Spinal cord (tissue), 10 donors: Measurements from ENCODE around the gene LMF2. TPM values are rescaled to one million over a fixed set of nuclear protein-coding genes. Genes with fewer than 3 reads are reported as not detected.

Source experiments
- DNase-seq, 6 donors: peaks; one replicate each; pipeline versions ENCODE4 v3.0.0 to v3.0.0-alpha.2; 2013 to 2015; ENCODE audit warnings: low spot score in 6 of 6, low read depth in 4 of 6
- H3K27ac ChIP-seq: one replicate; pipeline ENCODE4 v1.5.1; 2013; ENCODE audit warnings: low read depth, low read length, control low read depth
- H3K27me3 ChIP-seq: one replicate; pipeline ENCODE4 v1.6.1; 2013; ENCODE audit warnings: low read length; ENCODE audit not compliant: control insufficient read depth, insufficient read depth
- H3K36me3 ChIP-seq: one replicate; pipeline ENCODE4 v1.6.1; 2013; ENCODE audit warnings: low read length; ENCODE audit not compliant: control insufficient read depth, insufficient read depth
- H3K4me1 ChIP-seq: one replicate; pipeline ENCODE4 v1.6.1; 2013; ENCODE audit warnings: low read length; ENCODE audit not compliant: control insufficient read depth, insufficient read depth
- H3K4me3 ChIP-seq: one replicate; pipeline ENCODE4 v1.5.1; 2013; ENCODE audit warnings: low read depth, low read length, control low read depth
- H3K9me3 ChIP-seq: one replicate; pipeline ENCODE4 v1.6.1; 2013; ENCODE audit warnings: low read length; ENCODE audit not compliant: control insufficient read depth, insufficient read depth
- WGBS: methylation state at CpG from one replicate; pipeline ENCODE4 v1.1.5; 2013; ENCODE audit warnings: missing lambda C conversion rate; ENCODE audit not compliant: insufficient coverage; 5-methylcytosine and 5-hydroxymethylcytosine counted together
- polyA plus RNA-seq, 2 donors: library from polyadenylated mRNA; unstranded; fragments of 120-200 nt; gene quantifications; one replicate each; pipeline ENCODE4 v1.2.1, GENCODE V29; 2013; ENCODE audit not compliant: insufficient read length in 2 of 2
- total RNA-seq, 2 donors: library from RNA; depleted of rRNA in 1 of 2; stranded (reverse); fragments of 120-200 nt in 1 of 2; fragments of >200 nt in 1 of 2; gene quantifications; one replicate each; pipeline versions ENCODE4 v1.2.3 to v1.2.4, GENCODE V29; 2013 to 2014
- donor health status: healthy.

LMF2 gene
- total and polyA plus RNA-seq, 4 donors = 16.0 to 69.6 (median 50.4) TPM

DNA sequence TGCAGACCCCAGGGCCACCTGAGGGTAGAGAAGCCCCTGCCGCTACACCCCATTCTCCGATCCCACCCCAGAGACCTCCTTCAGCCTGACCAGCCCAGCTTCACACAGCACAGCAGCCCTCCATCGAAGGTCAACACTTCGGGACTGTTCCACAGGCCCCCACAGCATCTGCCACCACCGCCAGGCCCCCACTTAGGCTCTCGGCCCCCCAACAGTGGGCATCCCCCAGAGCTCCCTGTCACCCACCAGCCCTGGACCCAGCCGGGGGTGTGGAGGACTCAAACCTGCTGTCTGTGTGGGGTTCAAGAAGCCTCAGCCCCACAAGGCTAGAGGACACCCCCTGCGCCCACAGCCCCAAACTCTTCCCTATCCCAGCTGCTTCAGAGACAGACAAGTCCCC lies 38.9 kb downstream of the LMF2 start:
- Histone ChIP-seq H3K27ac (no peak overlapping the region), H3K36me3 (peaks cover 95% of the 10 kb centered on the region), H3K4me3 (no peak overlapping the region), H3K9me3 (no peaks in the 10 kb centered on the region), H3K27me3 (no peaks in the 10 kb centered on the region), H3K4me1 (peaks cover 39% of the 10 kb centered on the region)
- DNase-seq = no peak
- 95% methylated on average over 6 of the region's 8 CpGs for WGBS

- Histone ChIP-seq H3K9me3 (no peaks in the 10 kb centered on the region), H3K4me1 (peaks cover 32% of the 10 kb centered on the region), H3K27me3 (no peaks in the 10 kb centered on the region), H3K36me3 (peaks cover 99% of the 10 kb centered on the region), H3K27ac (no peak overlapping the region), H3K4me3 (no peak overlapping the region)
- WGBS = 91% methylated on average over 15 of the region's 22 CpGs
- DNase-seq = no peak
Measured at GRCh38 chr22:50467773-50468440, 39.6 kb downstream of the LMF2 start.

DNA sequence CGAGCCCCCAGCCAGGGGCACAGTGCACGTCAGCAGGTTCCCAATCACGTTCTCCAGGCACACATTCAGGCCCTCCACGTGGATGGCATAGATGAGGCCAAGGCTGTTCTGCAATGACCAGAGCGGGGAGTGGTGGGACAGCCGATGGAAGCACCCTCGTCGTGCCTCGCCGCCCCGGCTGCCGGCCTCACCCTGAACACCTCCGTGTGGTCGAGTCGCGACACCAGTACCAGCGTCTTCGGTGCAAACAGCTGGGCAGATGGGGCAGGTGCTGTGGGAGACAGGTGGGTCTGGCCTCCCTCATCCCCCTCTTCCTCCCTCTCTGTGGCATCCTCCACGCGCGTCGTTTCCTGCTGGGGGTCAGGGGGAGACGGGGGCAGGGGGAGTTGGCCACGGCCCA lies 40.2 kb downstream of the LMF2 start:
- no peak overlapping the region for H3K4me3 ChIP-seq
- WGBS = 88% methylated on average over 7 of the region's 24 CpGs
- no peak overlapping the region for H3K27ac ChIP-seq
- peaks cover 99% of the 10 kb centered on the region for H3K36me3 ChIP-seq
- H3K4me1 ChIP-seq = peaks cover 26% of the 10 kb centered on the region
- H3K27me3 ChIP-seq = no peaks in the 10 kb centered on the region
- no peaks in the 10 kb centered on the region for H3K9me3 ChIP-seq
- DNase-seq = no peak

DNA sequence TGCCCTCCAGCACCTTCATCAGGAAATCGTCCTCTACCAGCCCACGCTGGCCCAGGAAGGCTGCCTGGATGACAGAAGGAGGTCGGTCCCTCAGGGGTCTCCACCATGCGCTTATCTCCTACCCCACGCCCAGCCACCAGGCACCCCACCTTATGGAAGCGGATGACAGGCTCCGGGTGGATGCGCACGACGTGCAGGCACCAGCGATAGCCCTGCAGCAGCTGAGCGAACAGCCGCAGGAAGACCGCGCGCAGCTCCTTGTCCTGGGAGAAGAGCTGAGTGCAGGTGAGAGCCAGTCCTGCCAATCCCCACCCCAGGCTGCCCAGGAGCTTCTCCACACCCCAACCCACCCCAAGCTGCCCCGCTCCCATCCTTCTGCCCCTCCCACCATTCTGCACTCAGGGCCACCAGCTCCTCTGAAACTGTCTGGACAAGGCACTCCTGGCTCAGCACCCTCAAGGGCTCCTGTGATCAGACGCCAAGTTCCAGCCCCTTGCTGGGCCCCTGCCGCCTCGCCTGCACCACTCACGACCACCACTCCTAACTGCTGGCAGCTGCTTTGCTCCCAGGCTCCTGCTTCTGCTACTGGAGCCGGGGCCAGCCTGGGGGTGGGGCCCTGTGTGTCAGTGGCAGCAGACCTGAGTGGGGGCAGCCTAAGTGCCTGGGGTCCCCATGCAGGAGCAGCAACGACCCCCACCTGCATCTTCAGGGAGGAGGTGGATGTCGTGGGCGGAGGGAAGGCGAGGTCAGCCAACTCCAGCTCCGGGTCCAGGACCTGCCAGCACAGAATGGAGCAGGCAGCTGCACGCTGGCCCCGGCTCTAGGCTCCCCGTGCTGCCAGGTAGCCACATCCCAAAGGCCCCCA lies 42.2 kb downstream of the LMF2 start:
- no peaks in the 10 kb centered on the region for H3K9me3 ChIP-seq
- H3K4me3 ChIP-seq = no peak overlapping the region
- peaks cover 99% of the 10 kb centered on the region for H3K36me3 ChIP-seq
- DNase-seq = no peak
- H3K27me3 ChIP-seq = no peaks in the 10 kb centered on the region
- no peak overlapping the region for H3K27ac ChIP-seq
- WGBS = 92% methylated on average over 25 of the region's 30 CpGs
- H3K4me1 ChIP-seq = peaks cover 7% of the 10 kb centered on the region

GRCh38 chr22:50464451-50464850 lies 43.1 kb downstream of the LMF2 start:
- H3K27ac ChIP-seq = no peak overlapping the region
- H3K36me3 ChIP-seq = peaks cover 99% of the 10 kb centered on the region
- H3K4me3 ChIP-seq = no peak overlapping the region
- H3K27me3 ChIP-seq = no peaks in the 10 kb centered on the region
- no peaks in the 10 kb centered on the region for H3K9me3 ChIP-seq
- WGBS = 93% methylated on average over 24 of the region's 24 CpGs
- no peaks in the 10 kb centered on the region for H3K4me1 ChIP-seq
- no peak for DNase-seq

DNA sequence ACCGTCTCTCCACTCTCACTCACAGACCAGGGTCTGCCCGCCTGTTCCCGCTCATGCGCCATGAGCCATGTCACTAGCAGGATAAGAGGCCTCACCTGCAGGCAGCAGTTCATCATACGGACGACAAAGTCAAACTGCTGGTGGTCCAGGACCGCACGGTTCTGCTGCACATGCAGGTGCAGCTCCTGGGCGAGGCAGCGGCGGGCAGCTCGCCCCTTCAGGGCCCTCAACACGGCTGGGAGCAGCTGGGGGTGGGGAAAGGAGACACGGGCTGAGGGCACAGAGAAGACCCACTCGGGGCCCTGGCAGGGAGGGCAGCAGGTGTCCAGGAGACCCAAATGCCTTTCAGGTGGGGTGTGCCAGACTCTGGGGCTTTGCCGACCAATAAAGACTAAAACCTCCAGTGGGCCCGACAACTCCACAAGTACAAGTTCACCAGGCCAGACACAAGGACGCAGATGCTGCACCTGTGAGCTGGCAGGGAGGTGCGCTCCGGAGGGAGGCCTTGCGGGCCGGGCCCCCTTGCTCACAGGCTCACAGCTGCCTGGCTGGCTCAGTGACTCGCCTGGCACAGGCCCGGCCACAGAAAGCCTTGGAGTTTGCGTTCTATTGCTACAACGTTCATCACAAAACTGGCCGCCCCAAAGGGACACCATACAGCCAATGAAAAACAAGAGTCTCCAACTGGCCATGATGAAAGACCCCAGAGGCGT lies 44.2 kb downstream of the LMF2 start:
- no peak for DNase-seq
- Histone ChIP-seq H3K27me3 (no peaks in the 10 kb centered on the region), H3K4me1 (no peaks in the 10 kb centered on the region), H3K9me3 (no peaks in the 10 kb centered on the region), H3K4me3 (no peak overlapping the region), H3K36me3 (peaks cover 100% of the 10 kb centered on the region), H3K27ac (no peak overlapping the region)
- 95% methylated on average over 27 of the region's 28 CpGs for WGBS

DNA sequence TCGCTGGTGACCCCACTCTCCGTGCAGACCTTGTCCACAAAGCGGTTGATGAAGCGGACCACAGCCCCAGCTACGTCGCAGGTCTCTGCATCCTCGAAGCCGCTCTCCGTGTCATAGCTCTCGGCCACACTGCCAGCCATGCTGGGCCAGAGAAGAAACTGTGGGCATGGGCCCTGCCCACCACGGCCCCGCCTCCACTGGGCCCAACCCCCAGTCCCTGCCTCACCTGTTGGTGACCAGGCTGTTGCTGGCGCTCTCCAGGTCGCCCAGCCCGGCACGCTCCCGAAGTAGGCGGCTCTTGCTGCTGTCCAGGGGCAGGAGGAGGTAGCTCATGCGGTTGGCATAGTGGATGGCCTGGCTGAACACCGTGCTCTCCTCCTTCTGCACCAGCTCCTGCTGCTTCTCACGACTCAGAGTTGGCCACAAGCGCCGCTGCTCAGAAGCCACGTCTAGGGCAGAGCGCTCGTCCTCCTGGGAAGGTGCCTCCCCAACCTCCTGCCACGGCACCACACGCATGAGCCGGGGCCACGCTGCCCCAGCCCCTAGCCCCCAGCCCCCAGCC lies 45.4 kb downstream of the LMF2 start:
- Histone ChIP-seq H3K27me3 (no peaks in the 10 kb centered on the region), H3K9me3 (no peaks in the 10 kb centered on the region), H3K36me3 (peaks cover 100% of the 10 kb centered on the region), H3K27ac (no peak overlapping the region), H3K4me3 (no peak overlapping the region), H3K4me1 (no peaks in the 10 kb centered on the region)
- no peak for DNase-seq
- WGBS = 95% methylated on average over 26 of the region's 30 CpGs

DNA sequence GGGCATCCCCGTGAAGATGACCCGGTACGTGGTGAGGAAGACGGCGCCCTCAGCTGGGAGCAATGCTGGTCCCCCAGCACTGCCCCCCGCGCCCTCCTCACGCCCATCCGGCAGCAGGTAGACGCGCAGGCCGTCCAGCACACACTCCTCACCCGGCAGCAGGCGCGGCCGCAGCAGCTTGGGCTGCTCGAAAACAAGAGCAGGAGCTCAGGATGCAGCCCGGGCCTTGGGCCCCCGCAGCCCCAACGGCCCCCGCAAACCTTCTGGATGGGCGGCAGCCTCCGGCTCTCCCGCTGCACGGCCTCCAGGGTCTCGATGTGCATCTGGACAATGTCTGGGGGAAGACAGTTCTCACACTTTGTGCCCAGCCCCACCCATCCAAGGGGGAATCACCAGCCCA lies 46.0 kb downstream of the LMF2 start:
- Histone ChIP-seq H3K4me1 (no peaks in the 10 kb centered on the region), H3K4me3 (no peak overlapping the region), H3K27ac (no peak overlapping the region), H3K36me3 (peaks cover 100% of the 10 kb centered on the region), H3K9me3 (no peaks in the 10 kb centered on the region), H3K27me3 (no peaks in the 10 kb centered on the region)
- WGBS = 94% methylated on average over 22 of the region's 26 CpGs
- DNase-seq = no peak

DNA sequence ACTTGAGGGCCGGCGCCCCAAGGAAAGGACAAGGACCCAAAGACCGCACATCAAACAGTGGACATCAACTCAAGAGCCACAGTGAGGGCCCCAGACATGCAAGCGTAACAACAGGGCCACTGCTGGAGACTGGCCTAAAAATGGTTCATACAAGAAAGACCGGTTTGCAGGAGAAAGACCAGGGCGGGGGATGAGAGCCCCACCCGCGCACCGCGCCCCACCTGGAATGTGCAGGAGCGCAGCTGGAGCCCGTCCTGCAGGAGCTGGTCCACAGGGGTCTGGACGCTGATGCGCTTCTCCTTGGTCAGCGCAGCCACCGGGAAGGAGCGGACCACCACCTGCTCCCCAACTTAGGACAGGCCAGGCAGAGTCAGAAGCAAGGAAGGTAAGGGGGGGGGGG lies 46.6 kb downstream of the LMF2 start:
- no peaks in the 10 kb centered on the region for H3K9me3 ChIP-seq
- H3K4me3 ChIP-seq = no peak overlapping the region
- H3K36me3 ChIP-seq = peaks cover 100% of the 10 kb centered on the region
- H3K27ac ChIP-seq = no peak overlapping the region
- no peaks in the 10 kb centered on the region for H3K4me1 ChIP-seq
- 97% methylated on average over 17 of the region's 17 CpGs for WGBS
- no peaks in the 10 kb centered on the region for H3K27me3 ChIP-seq
- DNase-seq = no peak
